Measurements from ENCODE around the gene NARS2.

DNA sequence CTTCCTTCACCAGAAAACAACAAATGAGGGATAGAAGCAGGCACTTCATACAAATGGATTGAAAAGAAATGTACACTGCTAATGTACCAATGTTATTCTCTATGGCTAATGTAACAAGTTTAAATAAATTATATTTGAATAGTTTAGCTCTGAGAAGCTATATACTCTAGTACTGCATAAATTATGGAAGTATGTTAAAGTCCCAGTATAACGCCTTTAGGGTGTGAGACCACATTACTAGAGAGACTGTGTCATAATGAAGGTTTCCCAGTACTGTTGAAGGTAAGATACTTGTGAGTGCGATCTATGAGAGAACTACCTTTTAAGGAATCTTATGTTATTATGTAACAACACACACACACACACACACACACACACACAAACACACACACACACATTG, 117.2 kb downstream of the NARS2 start:
- TF ChIP-seq FOXA3 (CRISPR knock-in tag; conservative IDR thresholded peaks at IDR 0.05 in 1 of 2, IDR thresholded peaks at IDR 0.05 in 1 of 2) (no peak), EZH2 (IDR thresholded peaks at IDR 0.05; ENCODE audit: borderline replicate concordance, low read depth, low read length) (no peak), ASH1L (IDR thresholded peaks at IDR 0.05; ENCODE audit: borderline replicate concordance, low read depth, partially characterized antibody) (no peak), SP2 (IDR thresholded peaks at IDR 0.05; ENCODE audit: extremely low read depth, low read depth, low read length, poor library complexity, severe bottlenecking) (no peak), KDM1A (IDR thresholded peaks at IDR 0.05) (no peak), STAT5B (CRISPR knock-in tag; IDR thresholded peaks at IDR 0.05) (no peak)
- TF ChIP-seq, protein P1, sequence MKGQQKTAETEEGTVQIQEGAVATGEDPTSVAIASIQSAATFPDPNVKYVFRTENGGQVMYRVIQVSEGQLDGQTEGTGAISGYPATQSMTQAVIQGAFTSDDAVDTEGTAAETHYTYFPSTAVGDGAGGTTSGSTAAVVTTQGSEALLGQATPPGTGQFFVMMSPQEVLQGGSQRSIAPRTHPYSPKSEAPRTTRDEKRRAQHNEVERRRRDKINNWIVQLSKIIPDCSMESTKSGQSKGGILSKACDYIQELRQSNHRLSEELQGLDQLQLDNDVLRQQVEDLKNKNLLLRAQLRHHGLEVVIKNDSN (CRISPR knock-in tag; IDR thresholded peaks at IDR 0.05) = no peak
- TF ChIP-seq, protein P2, sequence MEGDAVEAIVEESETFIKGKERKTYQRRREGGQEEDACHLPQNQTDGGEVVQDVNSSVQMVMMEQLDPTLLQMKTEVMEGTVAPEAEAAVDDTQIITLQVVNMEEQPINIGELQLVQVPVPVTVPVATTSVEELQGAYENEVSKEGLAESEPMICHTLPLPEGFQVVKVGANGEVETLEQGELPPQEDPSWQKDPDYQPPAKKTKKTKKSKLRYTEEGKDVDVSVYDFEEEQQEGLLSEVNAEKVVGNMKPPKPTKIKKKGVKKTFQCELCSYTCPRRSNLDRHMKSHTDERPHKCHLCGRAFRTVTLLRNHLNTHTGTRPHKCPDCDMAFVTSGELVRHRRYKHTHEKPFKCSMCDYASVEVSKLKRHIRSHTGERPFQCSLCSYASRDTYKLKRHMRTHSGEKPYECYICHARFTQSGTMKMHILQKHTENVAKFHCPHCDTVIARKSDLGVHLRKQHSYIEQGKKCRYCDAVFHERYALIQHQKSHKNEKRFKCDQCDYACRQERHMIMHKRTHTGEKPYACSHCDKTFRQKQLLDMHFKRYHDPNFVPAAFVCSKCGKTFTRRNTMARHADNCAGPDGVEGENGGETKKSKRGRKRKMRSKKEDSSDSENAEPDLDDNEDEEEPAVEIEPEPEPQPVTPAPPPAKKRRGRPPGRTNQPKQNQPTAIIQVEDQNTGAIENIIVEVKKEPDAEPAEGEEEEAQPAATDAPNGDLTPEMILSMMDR (IDR thresholded peaks at IDR 0.05 in 2 of 3, conservative IDR thresholded peaks at IDR 0.05 in 1 of 3; ENCODE audit: insufficient read depth in 2 of 3, low read depth in 1 of 3, low read length in 3 of 3) = no peak
- TF ChIP-seq, protein P3, sequence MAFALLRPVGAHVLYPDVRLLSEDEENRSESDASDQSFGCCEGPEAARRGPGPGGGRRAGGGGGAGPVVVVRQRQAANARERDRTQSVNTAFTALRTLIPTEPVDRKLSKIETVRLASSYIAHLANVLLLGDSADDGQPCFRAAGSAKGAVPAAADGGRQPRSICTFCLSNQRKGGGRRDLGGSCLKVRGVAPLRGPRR (CRISPR knock-in tag; IDR thresholded peaks at IDR 0.05) = no peak
- TF ChIP-seq, protein P4, sequence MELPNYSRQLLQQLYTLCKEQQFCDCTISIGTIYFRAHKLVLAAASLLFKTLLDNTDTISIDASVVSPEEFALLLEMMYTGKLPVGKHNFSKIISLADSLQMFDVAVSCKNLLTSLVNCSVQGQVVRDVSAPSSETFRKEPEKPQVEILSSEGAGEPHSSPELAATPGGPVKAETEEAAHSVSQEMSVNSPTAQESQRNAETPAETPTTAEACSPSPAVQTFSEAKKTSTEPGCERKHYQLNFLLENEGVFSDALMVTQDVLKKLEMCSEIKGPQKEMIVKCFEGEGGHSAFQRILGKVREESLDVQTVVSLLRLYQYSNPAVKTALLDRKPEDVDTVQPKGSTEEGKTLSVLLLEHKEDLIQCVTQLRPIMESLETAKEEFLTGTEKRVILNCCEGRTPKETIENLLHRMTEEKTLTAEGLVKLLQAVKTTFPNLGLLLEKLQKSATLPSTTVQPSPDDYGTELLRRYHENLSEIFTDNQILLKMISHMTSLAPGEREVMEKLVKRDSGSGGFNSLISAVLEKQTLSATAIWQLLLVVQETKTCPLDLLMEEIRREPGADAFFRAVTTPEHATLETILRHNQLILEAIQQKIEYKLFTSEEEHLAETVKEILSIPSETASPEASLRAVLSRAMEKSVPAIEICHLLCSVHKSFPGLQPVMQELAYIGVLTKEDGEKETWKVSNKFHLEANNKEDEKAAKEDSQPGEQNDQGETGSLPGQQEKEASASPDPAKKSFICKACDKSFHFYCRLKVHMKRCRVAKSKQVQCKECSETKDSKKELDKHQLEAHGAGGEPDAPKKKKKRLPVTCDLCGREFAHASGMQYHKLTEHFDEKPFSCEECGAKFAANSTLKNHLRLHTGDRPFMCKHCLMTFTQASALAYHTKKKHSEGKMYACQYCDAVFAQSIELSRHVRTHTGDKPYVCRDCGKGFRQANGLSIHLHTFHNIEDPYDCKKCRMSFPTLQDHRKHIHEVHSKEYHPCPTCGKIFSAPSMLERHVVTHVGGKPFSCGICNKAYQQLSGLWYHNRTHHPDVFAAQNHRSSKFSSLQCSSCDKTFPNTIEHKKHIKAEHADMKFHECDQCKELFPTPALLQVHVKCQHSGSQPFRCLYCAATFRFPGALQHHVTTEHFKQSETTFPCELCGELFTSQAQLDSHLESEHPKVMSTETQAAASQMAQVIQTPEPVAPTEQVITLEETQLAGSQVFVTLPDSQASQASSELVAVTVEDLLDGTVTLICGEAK (IDR thresholded peaks at IDR 0.05) = no peak
- TF ChIP-seq, protein P4 (CRISPR knock-in tag; IDR thresholded peaks at IDR 0.05) = no peak

Measured in K562 (cell line).